IPS-20b (cell line): ENCODE results near the gene ACTN4.

Source experiments
- H3K27ac ChIP-seq: one replicate; pipeline ENCODE4 v1.5.1; 2013; ENCODE audit warnings: low read length
- H3K27me3 ChIP-seq: 2 replicates; pipeline ENCODE4 v1.6.1; 2013; ENCODE audit warnings: mild to moderate bottlenecking, low read length, inconsistent platforms; ENCODE audit not compliant: insufficient read depth
- H3K36me3 ChIP-seq: 2 replicates; pipeline ENCODE4 v1.6.1; 2013; ENCODE audit warnings: low read depth, mild to moderate bottlenecking, inconsistent platforms, low read length, moderate library complexity; ENCODE audit not compliant: insufficient read depth
- H3K4me1 ChIP-seq: 2 replicates; pipeline ENCODE4 v1.6.1; 2013; ENCODE audit warnings: mild to moderate bottlenecking, control low read depth, inconsistent platforms, low read length, moderate library complexity; ENCODE audit not compliant: insufficient read depth
- H3K4me3 ChIP-seq: 2 replicates; pipeline ENCODE4 v1.5.1; 2013; ENCODE audit warnings: mild to moderate bottlenecking, low read length, inconsistent platforms
- H3K9ac ChIP-seq: 2 replicates; pipeline ENCODE4 v1.6.1; 2013; ENCODE audit warnings: low read depth, mild to moderate bottlenecking, inconsistent platforms, low read length, moderate library complexity
- H3K9me3 ChIP-seq: 2 replicates; pipeline ENCODE4 v1.6.1; 2013; ENCODE audit warnings: mild to moderate bottlenecking, low read depth, low read length, inconsistent platforms; ENCODE audit not compliant: insufficient read depth

The ACTN4 gene

DNA sequence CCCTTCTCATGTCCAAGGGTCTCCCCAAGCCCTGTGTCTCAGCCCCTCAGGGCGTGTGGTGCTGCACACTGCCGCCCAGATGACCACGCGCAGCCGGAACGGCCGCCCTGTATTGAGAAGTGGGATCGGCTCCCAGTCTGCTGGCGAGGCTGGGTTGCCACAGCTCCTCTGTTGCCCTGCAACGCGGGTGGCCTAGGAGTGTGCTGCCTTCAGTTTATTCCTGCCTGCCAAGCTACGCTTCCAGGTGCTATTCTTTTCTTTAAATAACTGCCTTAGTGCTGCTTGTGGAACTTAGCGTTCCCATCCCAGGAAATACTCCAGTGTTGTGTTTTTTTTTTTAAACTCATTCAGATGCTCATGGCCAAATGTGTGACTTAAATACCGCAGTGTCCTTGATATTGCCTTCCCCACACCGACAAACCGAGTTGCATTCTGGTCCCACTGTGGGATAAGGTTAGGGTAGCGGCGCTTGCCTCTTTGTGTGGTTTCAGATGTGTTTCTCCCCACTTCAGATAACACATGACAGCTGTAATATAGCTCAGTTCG, 16.6 kb downstream of the ACTN4 start:
- Histone ChIP-seq H3K27ac (peak overlapping the region; percentile 17), H3K9ac (peak overlapping the region; percentile 86), H3K27me3 (no peaks in the 10 kb centered on the region), H3K4me3 (no peak overlapping the region), H3K9me3 (no peaks in the 10 kb centered on the region), H3K36me3 (peaks cover 6% of the 10 kb centered on the region; the same call in 1 of the 2 replicates), H3K4me1 (peaks cover 67% of the 10 kb centered on the region)

DNA sequence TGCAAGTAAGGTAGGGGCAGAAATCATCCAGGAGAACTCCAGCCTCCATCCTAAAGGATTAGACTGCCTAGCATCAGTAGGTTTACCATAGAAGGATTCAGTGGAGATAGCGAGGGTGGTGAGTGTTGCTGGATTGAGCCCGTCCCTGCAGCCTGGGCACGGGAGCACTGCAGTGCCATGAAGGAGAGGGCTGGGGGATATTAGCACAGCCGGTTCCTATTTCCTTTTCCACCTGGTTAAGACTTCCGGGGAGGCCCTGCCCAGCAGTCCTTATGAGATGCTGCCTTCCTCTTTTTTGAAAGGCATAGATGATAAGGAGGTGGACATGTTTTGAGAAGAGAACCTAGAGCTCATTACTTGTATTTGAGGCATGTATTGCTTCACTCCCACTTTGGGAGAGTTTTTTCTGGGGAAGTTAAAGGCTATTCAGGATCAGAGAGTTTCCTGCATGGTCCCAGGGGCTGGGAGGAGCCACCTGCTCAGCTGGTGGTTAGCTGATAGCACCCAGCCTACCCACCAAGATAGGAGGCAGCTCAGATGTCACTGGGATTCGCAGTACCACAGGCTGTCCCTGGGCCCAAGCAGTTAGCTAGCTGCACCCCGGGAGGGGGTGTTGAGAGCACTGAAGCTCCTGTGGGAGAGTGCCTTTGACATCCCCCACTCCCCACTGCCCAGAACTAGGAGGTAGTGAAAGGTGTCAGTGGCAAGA, 17.2 kb downstream of the ACTN4 start:
- Histone ChIP-seq H3K36me3 (peaks cover 6% of the 10 kb centered on the region; the same call in 1 of the 2 replicates), H3K27me3 (no peaks in the 10 kb centered on the region), H3K4me1 (peaks cover 72% of the 10 kb centered on the region), H3K4me3 (no peak overlapping the region), H3K9ac (peak overlapping the region; percentile 86), H3K9me3 (no peaks in the 10 kb centered on the region), H3K27ac (peak overlapping the region; percentile 96)

DNA sequence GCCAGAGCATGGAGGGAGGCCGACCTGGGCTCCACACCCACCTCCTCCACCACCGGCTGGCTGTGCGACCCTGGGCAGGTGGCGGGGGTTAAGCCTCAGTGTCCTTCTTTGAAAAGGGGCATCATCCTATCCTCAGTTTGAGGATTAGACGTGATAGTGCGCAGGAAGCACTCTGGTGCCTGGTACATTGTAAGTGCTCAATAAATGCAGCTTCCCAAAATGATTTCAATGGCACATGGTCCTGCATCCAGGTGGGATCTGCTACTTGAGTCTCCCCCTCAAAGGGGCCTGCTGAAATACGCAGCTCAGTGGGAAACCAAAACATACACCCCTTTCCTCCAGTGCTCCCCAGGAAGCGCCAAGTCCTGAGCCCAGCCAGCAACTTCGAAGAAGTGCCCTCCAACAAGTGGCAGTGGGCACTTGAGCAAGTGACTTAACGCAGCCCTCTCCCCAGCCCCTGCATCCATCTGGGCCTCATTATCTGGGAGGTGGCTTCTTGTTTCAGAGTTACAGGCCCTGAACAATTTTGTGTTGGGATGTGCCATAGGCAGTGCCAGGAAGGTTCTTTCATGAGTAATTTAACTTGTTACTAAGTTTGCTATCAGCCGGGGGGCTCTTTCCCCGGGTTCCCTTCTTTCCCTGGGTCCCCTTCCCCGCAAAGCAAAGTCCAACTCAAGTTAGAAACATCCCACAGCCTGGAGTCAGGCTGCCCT, 17.9 kb downstream of the ACTN4 start:
- Histone ChIP-seq H3K9ac (peak overlapping the region; percentile 86), H3K36me3 (peaks cover 13% of the 10 kb centered on the region; the same call in 1 of the 2 replicates), H3K27me3 (no peaks in the 10 kb centered on the region), H3K4me1 (peaks cover 76% of the 10 kb centered on the region), H3K9me3 (no peaks in the 10 kb centered on the region), H3K4me3 (peak overlapping the region; percentile 36; the same call in 1 of the 2 replicates), H3K27ac (peak overlapping the region; percentile 96)

DNA sequence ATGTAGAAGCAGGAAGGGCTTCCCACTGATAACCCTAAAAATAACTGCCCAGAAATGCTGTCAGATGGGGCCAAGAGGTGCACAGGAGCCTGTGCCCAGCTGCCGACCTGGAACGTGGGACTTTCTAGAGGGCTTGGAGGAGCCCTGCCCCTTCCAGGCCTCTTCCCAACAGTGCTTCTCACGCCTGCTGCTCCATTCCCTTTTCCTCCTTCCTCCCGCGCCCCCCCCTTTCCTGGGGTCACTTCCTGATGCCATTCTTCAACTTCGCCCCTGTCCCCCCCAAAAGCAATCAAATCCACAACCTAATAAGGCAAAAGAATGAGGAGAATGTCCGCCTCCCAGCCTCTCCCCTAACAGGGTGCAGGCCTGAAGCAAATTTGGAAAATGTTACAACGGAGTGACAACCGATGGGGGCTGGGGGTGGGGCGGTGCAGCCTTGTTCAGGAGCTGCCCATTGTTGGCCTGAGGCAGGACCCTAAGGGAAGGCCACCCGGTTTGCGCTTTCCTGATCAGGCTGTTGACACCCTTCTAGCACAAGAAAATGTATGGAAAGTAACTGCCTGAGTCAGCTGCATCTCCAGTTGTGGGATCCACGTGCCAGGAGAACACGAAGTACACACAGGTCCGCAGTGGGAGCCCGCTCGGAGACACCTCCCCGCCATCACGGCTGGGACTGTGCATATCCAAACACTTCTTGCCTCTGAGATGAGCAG, 18.7 kb downstream of the ACTN4 start:
- Histone ChIP-seq H3K27me3 (no peaks in the 10 kb centered on the region), H3K9me3 (no peaks in the 10 kb centered on the region), H3K4me1 (peaks cover 75% of the 10 kb centered on the region), H3K36me3 (peaks cover 13% of the 10 kb centered on the region; the same call in 1 of the 2 replicates), H3K4me3 (peak overlapping the region; percentile 36; the same call in 1 of the 2 replicates), H3K9ac (peak overlapping the region; percentile 86), H3K27ac (peak overlapping the region; percentile 96)

DNA sequence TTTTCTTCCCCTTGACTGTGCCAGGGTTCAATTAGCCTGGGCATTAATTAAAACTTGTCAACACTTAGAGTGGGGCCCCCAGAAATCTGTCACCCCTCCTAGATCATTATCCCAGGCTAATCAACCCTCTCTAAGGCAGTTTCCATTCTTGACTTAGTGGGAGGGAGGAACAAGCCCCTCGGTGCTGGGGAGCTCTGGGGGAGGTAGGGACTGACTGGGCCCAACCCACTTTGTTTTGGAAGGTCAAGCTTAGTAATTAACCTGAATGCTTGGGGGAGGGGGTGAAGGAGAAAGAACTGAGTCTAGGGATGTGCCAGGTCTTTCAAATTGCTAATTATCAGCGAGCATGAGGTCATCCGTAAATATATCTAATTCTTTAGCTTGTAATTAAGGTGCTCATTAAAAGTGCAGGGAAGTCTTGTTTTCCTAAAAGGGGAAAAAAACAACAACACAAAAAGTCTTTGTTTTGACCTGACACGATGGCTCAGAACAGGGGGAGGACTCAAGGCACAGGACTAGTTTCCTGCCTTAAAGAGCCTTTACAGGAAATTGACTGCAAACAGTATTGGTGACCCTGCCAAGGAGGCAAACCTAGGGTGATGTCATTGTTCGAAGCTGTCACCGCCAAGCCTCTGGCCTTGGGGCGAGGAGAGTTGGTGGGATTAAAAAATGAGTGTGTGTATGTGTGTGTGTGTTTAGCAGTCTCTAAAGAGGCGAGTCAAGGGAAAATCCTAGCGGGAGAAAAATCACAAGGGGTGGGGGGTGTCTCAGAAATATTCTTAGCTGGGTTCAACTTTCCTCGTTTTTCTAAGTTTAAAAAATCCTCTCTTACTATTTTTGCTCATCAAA, 19.4 kb downstream of the ACTN4 start:
- H3K36me3 ChIP-seq, result peaks cover 13% of the 10 kb centered on the region; the same call in 1 of the 2 replicates
- peak overlapping the region; percentile 93 for H3K27ac ChIP-seq
- H3K4me1 ChIP-seq, result peaks cover 77% of the 10 kb centered on the region
- peak overlapping the region; percentile 81 for H3K9ac ChIP-seq
- H3K9me3 ChIP-seq, result no peaks in the 10 kb centered on the region
- H3K27me3 ChIP-seq, result no peaks in the 10 kb centered on the region
- H3K4me3 ChIP-seq, result peak overlapping the region; percentile 9; the same call in 1 of the 2 replicates

DNA sequence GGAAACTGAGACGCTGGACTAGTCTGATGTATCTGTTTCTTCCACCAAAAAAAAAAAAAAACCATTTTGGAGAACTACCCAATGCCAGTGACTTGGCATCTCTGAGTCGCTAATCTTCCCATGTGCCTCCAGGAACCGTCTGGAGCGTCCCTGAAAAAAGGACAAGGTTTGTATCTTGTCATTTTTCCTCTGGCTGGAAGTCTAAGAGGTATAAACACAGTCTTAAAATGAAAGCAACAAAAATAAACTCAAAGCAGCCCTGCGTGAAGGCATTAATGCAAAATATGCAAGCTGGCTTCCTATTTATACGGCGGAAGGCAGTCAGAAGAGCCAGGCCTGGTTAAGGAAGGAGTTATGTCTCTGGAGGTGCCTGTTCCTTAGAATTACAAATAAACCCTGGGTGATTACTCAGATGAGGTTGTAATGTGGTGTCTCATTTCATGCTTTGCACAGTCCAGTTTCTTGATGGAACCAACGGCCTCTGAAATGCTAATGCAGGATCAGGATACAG, 20.3 kb downstream of the ACTN4 start:
- peak overlapping the region; percentile 93 for H3K27ac ChIP-seq
- no peak overlapping the region for H3K4me3 ChIP-seq
- peaks cover 13% of the 10 kb centered on the region; the same call in 1 of the 2 replicates for H3K36me3 ChIP-seq
- peak overlapping the region; percentile 81; the same call in 1 of the 2 replicates for H3K9ac ChIP-seq
- no peaks in the 10 kb centered on the region for H3K27me3 ChIP-seq
- peaks cover 69% of the 10 kb centered on the region for H3K4me1 ChIP-seq
- H3K9me3 ChIP-seq, result no peaks in the 10 kb centered on the region

DNA sequence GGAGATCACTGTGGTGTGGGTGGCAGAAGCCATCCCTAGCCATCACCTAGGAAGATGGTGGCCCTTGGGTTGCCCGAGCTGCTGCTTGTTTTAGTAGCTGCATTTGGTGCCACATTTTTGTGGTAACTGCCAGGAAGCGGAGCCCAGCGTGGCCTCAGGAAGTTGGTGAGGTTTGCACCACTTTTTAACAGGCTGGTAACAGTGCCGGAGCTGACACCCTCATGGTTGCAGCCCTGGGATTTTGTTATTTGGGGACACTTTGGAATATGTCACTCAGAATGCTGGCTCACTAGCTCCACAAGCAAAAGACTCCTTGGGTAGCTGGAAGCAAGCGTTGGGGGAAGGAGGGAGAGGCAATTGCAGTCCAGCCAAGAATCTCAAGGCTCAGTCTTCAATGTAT, 22.1 kb downstream of the ACTN4 start:
- Histone ChIP-seq H3K9me3 (no peaks in the 10 kb centered on the region), H3K4me1 (peaks cover 57% of the 10 kb centered on the region), H3K27me3 (no peaks in the 10 kb centered on the region), H3K9ac (peak overlapping the region; percentile 16; the same call in 1 of the 2 replicates), H3K36me3 (peaks cover 13% of the 10 kb centered on the region; the same call in 1 of the 2 replicates), H3K4me3 (no peak overlapping the region), H3K27ac (no peak overlapping the region)

DNA sequence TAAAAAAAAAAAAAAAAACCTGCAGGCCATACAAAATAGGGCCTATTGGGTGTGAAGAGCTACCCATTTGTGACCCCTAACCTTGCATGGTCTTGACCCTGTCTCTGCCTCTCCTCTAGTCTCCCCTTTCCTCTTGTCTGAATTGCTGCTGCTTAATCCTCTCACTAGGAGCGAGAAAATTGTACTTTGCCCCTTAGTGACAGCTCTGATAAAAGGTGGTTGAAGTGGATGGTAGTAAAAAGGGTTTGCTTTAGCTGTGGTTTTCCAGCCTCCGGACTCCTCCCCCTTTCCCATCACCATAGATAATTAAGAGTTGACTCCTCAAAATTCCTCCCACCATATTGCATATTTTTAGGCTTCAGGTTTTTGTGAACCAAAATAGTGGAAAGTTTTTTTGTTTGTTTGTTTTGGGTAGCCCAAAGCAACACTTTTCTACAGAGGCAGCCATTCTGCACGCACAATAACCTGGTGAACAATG, 23.5 kb downstream of the ACTN4 start:
- H3K4me3 ChIP-seq, result no peak overlapping the region
- H3K27ac ChIP-seq, result no peak overlapping the region
- no peaks in the 10 kb centered on the region for H3K27me3 ChIP-seq
- H3K4me1 ChIP-seq, result peaks cover 47% of the 10 kb centered on the region
- no peak overlapping the region for H3K9ac ChIP-seq
- H3K36me3 ChIP-seq, result peaks cover 13% of the 10 kb centered on the region; the same call in 1 of the 2 replicates
- no peaks in the 10 kb centered on the region for H3K9me3 ChIP-seq

DNA sequence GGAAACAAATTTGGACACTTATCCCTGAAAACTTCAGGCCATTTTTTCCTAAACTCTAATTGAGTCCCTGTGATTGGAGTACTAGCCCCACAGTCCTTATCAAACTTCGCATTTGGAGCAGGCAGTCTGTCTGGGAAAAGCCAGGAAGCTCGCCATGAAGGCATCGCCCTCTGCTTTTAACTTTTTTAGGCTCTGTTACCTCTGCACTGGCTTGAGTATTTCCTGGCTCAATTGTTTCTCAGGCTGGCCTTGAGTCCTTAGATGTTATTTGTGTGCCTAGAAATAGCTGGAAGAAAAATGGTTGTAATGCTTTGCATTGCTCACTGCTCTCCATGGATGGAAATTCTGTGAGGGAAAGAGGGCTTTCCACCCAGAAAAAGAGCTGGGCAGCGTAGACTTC, 24.2 kb downstream of the ACTN4 start:
- H3K27ac ChIP-seq, result no peak overlapping the region
- peaks cover 42% of the 10 kb centered on the region for H3K4me1 ChIP-seq
- peaks cover 13% of the 10 kb centered on the region; the same call in 1 of the 2 replicates for H3K36me3 ChIP-seq
- H3K9ac ChIP-seq, result no peak overlapping the region
- no peaks in the 10 kb centered on the region for H3K27me3 ChIP-seq
- no peaks in the 10 kb centered on the region for H3K9me3 ChIP-seq
- no peak overlapping the region for H3K4me3 ChIP-seq

DNA sequence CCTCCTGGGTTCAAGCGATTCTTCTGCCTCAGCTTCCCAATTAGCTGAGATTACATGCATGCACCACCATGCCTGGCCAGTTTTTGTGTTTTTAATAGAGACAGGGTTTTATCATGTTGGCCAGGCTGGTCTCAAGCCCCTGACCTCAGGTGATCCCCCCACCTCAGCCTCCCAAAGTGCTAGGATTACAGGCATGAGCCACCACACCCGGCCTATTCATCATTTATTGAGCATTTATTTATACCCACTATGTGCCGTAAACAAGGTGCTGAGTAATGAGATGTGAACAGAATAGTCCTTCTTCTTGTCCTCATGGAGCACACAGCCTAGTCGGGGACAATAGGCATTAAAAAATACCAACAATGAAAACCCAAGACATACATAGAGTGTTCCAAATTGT, 25.6 kb downstream of the ACTN4 start:
- Histone ChIP-seq H3K4me3 (no peak overlapping the region), H3K9ac (no peak overlapping the region), H3K36me3 (peaks cover 21% of the 10 kb centered on the region; the same call in 1 of the 2 replicates), H3K27ac (no peak overlapping the region), H3K27me3 (no peaks in the 10 kb centered on the region), H3K4me1 (peaks cover 29% of the 10 kb centered on the region), H3K9me3 (no peaks in the 10 kb centered on the region)
